Measurements from ENCODE around the gene GAK.

The GAK gene

GRCh38 chr4:972651-973424 lies 40.7 kb upstream of the GAK start:
- in situ Hi-C loops (cut with HindIII; ENCODE audit: low pct_ligation_motif_present, low sequenced_read_pairs): no loop called here
- Histone ChIP-seq H3K36me3 (replicated peaks) (no peaks in the 10 kb centered on the region), H3K27me3 (replicated peaks) (no peaks in the 10 kb centered on the region), H3K4me3 (ENCODE audit: low read depth, low read length) (peak overlapping the region; percentile 64), H3K27ac (no peak overlapping the region)
- no peak for DNase-seq
- TF ChIP-seq CTCF (IDR thresholded peaks at IDR 0.05; ENCODE audit: low read depth, low read length, missing control alignments): no peak

- no peak overlapping the region for H3K27ac ChIP-seq
- no peak for TF ChIP-seq CTCF (IDR thresholded peaks at IDR 0.05; ENCODE audit: low read depth, low read length, missing control alignments)
- in situ Hi-C loops (cut with HindIII; ENCODE audit: low pct_ligation_motif_present, low sequenced_read_pairs): no loop called here
- H3K27me3 ChIP-seq (replicated peaks): no peaks in the 10 kb centered on the region
- peak overlapping the region; percentile 64 for H3K4me3 ChIP-seq (ENCODE audit: low read depth, low read length)
- no peaks in the 10 kb centered on the region for H3K36me3 ChIP-seq (replicated peaks)
- no peak for DNase-seq
Measured at GRCh38 chr4:971666-972500, 39.8 kb upstream of the GAK start.

- in situ Hi-C loops (cut with HindIII; ENCODE audit: low pct_ligation_motif_present, low sequenced_read_pairs): no loop called here
- Histone ChIP-seq H3K36me3 (replicated peaks) (peaks cover 7% of the 10 kb centered on the region), H3K27ac (no peak overlapping the region), H3K4me3 (ENCODE audit: low read depth, low read length) (no peak overlapping the region), H3K27me3 (replicated peaks) (no peaks in the 10 kb centered on the region)
- no peak for DNase-seq
- TF ChIP-seq CTCF (IDR thresholded peaks at IDR 0.05; ENCODE audit: low read depth, low read length, missing control alignments): no peak
Measured at GRCh38 chr4:970854-971520, 38.9 kb upstream of the GAK start.

GRCh38 chr4:970046-970745 lies 38.1 kb upstream of the GAK start:
- Histone ChIP-seq H3K4me3 (ENCODE audit: low read depth, low read length) (no peak overlapping the region), H3K27ac (no peak overlapping the region), H3K36me3 (replicated peaks) (peaks cover 9% of the 10 kb centered on the region), H3K27me3 (replicated peaks) (no peaks in the 10 kb centered on the region)
- DNase-seq: no peak
- in situ Hi-C loops (cut with HindIII; ENCODE audit: low pct_ligation_motif_present, low sequenced_read_pairs): no loop called here
- no peak for TF ChIP-seq CTCF (IDR thresholded peaks at IDR 0.05; ENCODE audit: low read depth, low read length, missing control alignments)

- H3K27ac ChIP-seq: no peak overlapping the region
- in situ Hi-C loops (cut with HindIII; ENCODE audit: low pct_ligation_motif_present, low sequenced_read_pairs): no loop called here
- TF ChIP-seq CTCF (IDR thresholded peaks at IDR 0.05; ENCODE audit: low read depth, low read length, missing control alignments): no peak
Measured at GRCh38 chr4:968621-969394, 36.7 kb upstream of the GAK start.

More at GRCh38 chr4:968621-969394, 36.7 kb upstream of the GAK start:
- Histone ChIP-seq H3K4me3 (ENCODE audit: low read depth, low read length) (no peak overlapping the region), H3K36me3 (replicated peaks) (peaks cover 9% of the 10 kb centered on the region), H3K27me3 (replicated peaks) (no peaks in the 10 kb centered on the region)
- no peak for DNase-seq

Data from brain microvascular endothelial cell (primary cell).